ENCODE data around the gene MYH15. TPM values are rescaled to one million over a fixed set of nuclear protein-coding genes. Genes with fewer than 3 reads are reported as not detected.

Gene MYH15
- total and polyA plus RNA-seq, 10 of the 15 experiments (the other 5 are each of a cell fraction or from before 2014, with no cell fraction given): 0.05 to 0.27 (median 0.09) TPM; not detected in 1

- intact Hi-C loops (cut with micrococcal nuclease; ENCODE audit: unreplicated experiment): no loop called here
- POLR2A ChIA-PET: no interaction called here
- 56% methylated on average over 2 of the region's 2 CpGs for WGBS (ENCODE audit: insufficient coverage, insufficient replicate concordance, low lambda C conversion rate, missing lambda C conversion rate)
- ATAC-seq (no peak), DNase-seq (ENCODE audit: low read depth, low spot score) (no peak), FAIRE-seq (no peak)
- peaks cover 7% of the 10 kb centered on the region; the same call in 2 of the 3 replicates for H3K9me3 ChIP-seq (replicated peaks; ENCODE audit: control insufficient read depth, insufficient read depth, low read length)
- no TSS peak for BruUV-seq (replicated peaks)
- CTCF ChIA-PET: interaction anchor here (1.1 kb wide), 1 partner anchor 15 kb away, joined by 3 read pairs; no protein-coding TSS in a partner anchor
- H2AFZ ChIP-seq (ENCODE audit: control insufficient read depth, low read depth, low read length): no peak overlapping the region
- no peaks in the 10 kb centered on the region for H3K79me2 ChIP-seq (ENCODE audit: control insufficient read depth, insufficient read depth, low read length)
- no peaks in the 10 kb centered on the region for H3K36me3 ChIP-seq (ENCODE audit: control insufficient read depth in 2 of 2, insufficient read depth in 2 of 2, low read length in 1 of 2)
- no peaks in the 10 kb centered on the region for H4K20me1 ChIP-seq (ENCODE audit: control insufficient read depth, insufficient read depth)
- no peak overlapping the region for H3K4me3 ChIP-seq
- H3K9ac ChIP-seq (ENCODE audit: control insufficient read depth, insufficient read depth, low read length): no peak overlapping the region
- SMC1A ChIA-PET (ENCODE audit: uncharacterized antibody, unreplicated experiment): interaction anchor here (0.7 to 2.6 kb wide), 2 partner anchors 13 to 36 kb away, joined by 3 to 8 read pairs; no protein-coding TSS in a partner anchor
- TF ChIP-seq BACH1 (IDR thresholded peaks at IDR 0.05; ENCODE audit: borderline replicate concordance): no peak
- no peak for TF ChIP-seq LARP7 (IDR thresholded peaks at IDR 0.05)
- no peak for TF ChIP-seq CHD1 (IDR thresholded peaks at IDR 0.05; ENCODE audit: low read depth, low read length)
- TF ChIP-seq CEBPZ (IDR thresholded peaks at IDR 0.05; ENCODE audit: low read depth, low read length): no peak
- TF ChIP-seq HCFC1 (IDR thresholded peaks at IDR 0.05; ENCODE audit: low read length): no peak
- H3K4me2 ChIP-seq (ENCODE audit: control insufficient read depth, insufficient read depth): no peak overlapping the region
- in situ Hi-C loops (cut with MboI): no loop called here
- RAD21 ChIA-PET (ENCODE audit: unreplicated experiment): interaction anchor here (0.6 to 1.3 kb wide), 2 partner anchors 115 to 288 kb away, joined by 3 read pairs; no protein-coding TSS in a partner anchor
- H3K4me1 ChIP-seq (ENCODE audit: control insufficient read depth, insufficient read depth, low read length): no peaks in the 10 kb centered on the region
- H3K27ac ChIP-seq (ENCODE audit: control insufficient read depth, insufficient read depth): no peak overlapping the region
- H3K27me3 ChIP-seq (replicated peaks in 1 of 2; ENCODE audit: control insufficient read depth in 2 of 2, insufficient read depth in 2 of 2, low read length in 1 of 2): no peaks in the 10 kb centered on the region
Measured at GRCh38 chr3:108441518-108441917, 68.9 kb downstream of the MYH15 start.

Measured in GM12878 (cell line).